ENCODE data around the gene KANSL1L. TPM values are rescaled to one million over a fixed set of nuclear protein-coding genes. Genes with fewer than 3 reads are reported as not detected.
A peak's percentile ranks its signal among the peaks of the same experiment; 100 is the strongest.

Gene KANSL1L
- total RNA-seq, 4 donors from 2014 or later: 25.1 to 41.5 (median 30.0) TPM

DNA sequence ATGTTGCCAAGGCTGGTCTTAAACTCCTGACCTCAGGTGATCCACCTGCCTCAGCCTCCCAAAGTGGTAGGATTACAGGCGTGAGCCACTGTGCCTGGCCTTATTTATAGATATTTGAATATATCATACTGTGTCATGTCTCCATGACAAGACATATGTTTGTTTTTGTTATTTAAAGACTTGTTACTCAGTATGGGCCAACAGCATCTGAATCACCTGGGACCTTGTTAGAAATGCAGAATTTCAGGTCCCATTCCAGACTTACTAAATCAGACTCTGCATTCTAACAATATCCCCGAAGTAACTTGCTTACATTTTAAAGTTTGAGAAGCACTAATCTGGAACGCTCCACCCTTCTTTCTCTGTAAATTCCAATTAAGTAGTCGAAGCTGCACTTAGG lies 135.5 kb downstream of the KANSL1L start:
- no peak for TF ChIP-seq POLR2AphosphoS5 (IDR thresholded peaks at IDR 0.05)
- TF ChIP-seq EP300 (IDR thresholded peaks at IDR 0.05): no peak
- TF ChIP-seq, protein P1, sequence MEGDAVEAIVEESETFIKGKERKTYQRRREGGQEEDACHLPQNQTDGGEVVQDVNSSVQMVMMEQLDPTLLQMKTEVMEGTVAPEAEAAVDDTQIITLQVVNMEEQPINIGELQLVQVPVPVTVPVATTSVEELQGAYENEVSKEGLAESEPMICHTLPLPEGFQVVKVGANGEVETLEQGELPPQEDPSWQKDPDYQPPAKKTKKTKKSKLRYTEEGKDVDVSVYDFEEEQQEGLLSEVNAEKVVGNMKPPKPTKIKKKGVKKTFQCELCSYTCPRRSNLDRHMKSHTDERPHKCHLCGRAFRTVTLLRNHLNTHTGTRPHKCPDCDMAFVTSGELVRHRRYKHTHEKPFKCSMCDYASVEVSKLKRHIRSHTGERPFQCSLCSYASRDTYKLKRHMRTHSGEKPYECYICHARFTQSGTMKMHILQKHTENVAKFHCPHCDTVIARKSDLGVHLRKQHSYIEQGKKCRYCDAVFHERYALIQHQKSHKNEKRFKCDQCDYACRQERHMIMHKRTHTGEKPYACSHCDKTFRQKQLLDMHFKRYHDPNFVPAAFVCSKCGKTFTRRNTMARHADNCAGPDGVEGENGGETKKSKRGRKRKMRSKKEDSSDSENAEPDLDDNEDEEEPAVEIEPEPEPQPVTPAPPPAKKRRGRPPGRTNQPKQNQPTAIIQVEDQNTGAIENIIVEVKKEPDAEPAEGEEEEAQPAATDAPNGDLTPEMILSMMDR (IDR thresholded peaks at IDR 0.05): no peak
- no peak for TF ChIP-seq POLR2A (IDR thresholded peaks at IDR 0.05; ENCODE audit: low read depth)
- Histone ChIP-seq H3K4me3 (no peak overlapping the region), H3K27ac (replicated peaks in 1 of 4) (no peak overlapping the region), H3K9me3 (no peaks in the 10 kb centered on the region), H3K4me1 (no peaks in the 10 kb centered on the region), H3K27me3 (no peaks in the 10 kb centered on the region), H3K36me3 (peaks cover 0 to 6% (median 0%) of the 10 kb centered on the region in 4 donors)
- no peak for DNase-seq (ENCODE audit: extremely low spot score)
- intact Hi-C loops (cut with DNase I): no loop called here
- WGBS: 97% methylated on average over 4 of the region's 4 CpGs

DNA sequence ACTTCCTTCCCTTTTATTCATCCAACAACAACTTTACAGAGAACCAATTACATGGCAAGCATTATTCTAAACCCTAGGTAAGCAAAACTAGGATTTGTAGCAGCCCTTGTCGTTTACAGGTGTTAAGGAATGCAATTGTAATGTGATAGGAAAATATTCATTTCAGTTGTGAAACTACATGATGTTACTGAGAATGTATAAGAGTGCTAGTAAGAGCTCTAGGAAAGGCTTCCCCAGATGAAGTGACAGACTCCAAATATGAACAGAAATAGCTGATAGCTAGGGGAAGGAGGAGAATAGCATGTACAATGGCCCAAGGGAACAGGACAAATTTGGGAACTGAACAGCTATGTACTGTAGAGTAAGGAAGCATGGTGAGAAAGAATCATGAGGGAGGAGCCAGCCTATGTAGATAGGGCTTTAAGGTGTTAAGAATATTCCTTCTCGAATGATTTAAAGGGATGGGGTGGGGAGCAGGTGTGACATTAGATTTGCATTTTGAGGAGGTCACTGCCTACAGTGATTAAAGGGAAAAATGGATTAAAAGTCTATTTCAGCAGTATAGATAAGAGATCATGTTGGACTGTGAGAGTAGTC lies 137.0 kb downstream of the KANSL1L start:
- 70% methylated on average over 2 of the region's 2 CpGs for WGBS
- H3K27me3 ChIP-seq: no peaks in the 10 kb centered on the region
- peaks cover 0 to 7% (median 0%) of the 10 kb centered on the region in 4 donors for H3K36me3 ChIP-seq
- no peak overlapping the region for H3K4me3 ChIP-seq
- intact Hi-C loops (cut with DNase I): no loop called here
- no peaks in the 10 kb centered on the region for H3K4me1 ChIP-seq
- H3K27ac ChIP-seq (replicated peaks in 1 of 4): no peak overlapping the region
- peak in 1 of 2 donors; percentile 10 for TF ChIP-seq POLR2AphosphoS5 (IDR thresholded peaks at IDR 0.05)
- TF ChIP-seq, protein P1 (IDR thresholded peaks at IDR 0.05): no peak
- no peak for DNase-seq (ENCODE audit: extremely low spot score)
- H3K9me3 ChIP-seq: no peaks in the 10 kb centered on the region

DNA sequence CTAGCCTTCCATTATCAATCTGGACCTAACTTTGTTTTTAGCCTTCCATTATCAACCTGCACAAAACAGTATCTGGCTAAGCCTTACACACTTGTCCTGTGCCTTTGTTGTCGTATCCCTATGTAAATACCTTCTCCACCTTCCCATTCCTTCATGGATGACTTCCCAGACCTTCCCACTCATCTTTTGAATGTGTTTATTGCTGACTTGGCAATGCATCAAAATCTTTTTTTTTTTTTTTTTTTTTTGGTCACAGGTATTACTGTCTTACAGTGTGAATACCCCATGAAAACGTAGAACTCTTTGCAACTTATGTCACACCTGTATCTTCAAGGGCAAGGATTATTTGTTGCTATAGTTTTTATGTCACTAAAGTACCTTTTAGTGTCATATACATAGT lies 143.0 kb downstream of the KANSL1L start:
- H3K9me3 ChIP-seq: no peaks in the 10 kb centered on the region
- no peak overlapping the region for H3K4me3 ChIP-seq
- peaks cover 0 to 4% (median 0%) of the 10 kb centered on the region in 4 donors for H3K4me1 ChIP-seq
- DNase-seq (ENCODE audit: extremely low spot score): no peak
- TF ChIP-seq, protein P1 (IDR thresholded peaks at IDR 0.05): no peak
- TF ChIP-seq POLR2AphosphoS5 (IDR thresholded peaks at IDR 0.05) (no peak), POLR2A (IDR thresholded peaks at IDR 0.05; ENCODE audit: low read depth) (no peak), EP300 (IDR thresholded peaks at IDR 0.05) (no peak)
- intact Hi-C loops (cut with DNase I): no loop called here
- no peak overlapping the region for H3K27ac ChIP-seq (replicated peaks in 1 of 4)
- H3K27me3 ChIP-seq: no peaks in the 10 kb centered on the region
- WGBS: 71% methylated on average over 2 of the region's 2 CpGs
- peaks cover 3 to 54% (median 25%) of the 10 kb centered on the region in 4 donors for H3K36me3 ChIP-seq

DNA sequence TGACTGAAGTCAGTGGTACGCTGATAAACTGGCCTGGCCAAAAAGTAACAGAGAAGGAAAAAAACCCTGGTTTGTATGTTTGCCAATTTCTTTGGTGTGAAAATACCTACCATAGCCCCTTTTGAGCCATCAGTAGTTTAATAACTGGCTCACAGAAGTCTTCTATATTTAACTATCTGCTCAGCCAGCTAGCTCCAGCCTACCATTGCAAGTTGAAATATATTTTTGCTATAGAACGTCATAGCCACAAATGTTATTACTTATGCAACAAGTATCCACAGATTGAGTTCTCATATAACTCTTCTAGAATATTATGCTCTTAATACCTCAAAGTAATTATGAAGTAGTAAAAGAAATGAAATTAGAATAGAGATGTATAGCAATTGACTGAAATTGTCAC lies 143.6 kb downstream of the KANSL1L start:
- DNase-seq (ENCODE audit: extremely low spot score): no peak
- no peaks in the 10 kb centered on the region for H3K9me3 ChIP-seq
- TF ChIP-seq POLR2AphosphoS5 (IDR thresholded peaks at IDR 0.05): no peak
- TF ChIP-seq POLR2A (IDR thresholded peaks at IDR 0.05; ENCODE audit: low read depth): no peak
- no peak for TF ChIP-seq EP300 (IDR thresholded peaks at IDR 0.05)
- TF ChIP-seq, protein P1 (IDR thresholded peaks at IDR 0.05): no peak
- H3K4me1 ChIP-seq: peaks cover 0 to 10% (median 1%) of the 10 kb centered on the region in 4 donors
- no peak overlapping the region for H3K27ac ChIP-seq (replicated peaks in 1 of 4)
- no peaks in the 10 kb centered on the region for H3K27me3 ChIP-seq
- intact Hi-C loops (cut with DNase I): no loop called here
- WGBS: 93% methylated on average over 2 of the region's 2 CpGs
- H3K36me3 ChIP-seq: peaks cover 4 to 60% (median 26%) of the 10 kb centered on the region in 4 donors
- H3K4me3 ChIP-seq: no peak overlapping the region

DNA sequence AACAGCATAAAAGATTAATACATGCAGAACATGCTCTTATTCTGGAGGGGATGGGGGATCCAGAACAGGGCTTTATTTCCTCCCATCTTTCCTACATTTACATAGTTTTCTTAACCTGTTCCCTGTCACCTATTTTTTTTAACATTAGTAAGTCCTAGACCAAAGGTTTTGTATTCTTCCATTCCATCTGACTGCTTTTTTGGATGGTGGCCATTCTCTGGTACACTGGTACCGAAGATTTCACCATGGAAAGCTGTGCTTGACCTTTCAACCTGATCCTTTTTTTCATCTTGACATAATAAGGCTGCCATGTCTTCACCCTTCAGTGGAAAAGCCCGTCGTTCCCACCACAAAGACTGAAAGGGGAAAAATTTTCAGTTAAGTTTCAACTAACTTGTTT lies 148.4 kb downstream of the KANSL1L start:
- Histone ChIP-seq H3K4me1 (peaks cover 0 to 12% (median 2%) of the 10 kb centered on the region in 4 donors), H3K27me3 (no peaks in the 10 kb centered on the region), H3K9me3 (no peaks in the 10 kb centered on the region), H3K27ac (replicated peaks in 1 of 4) (no peak overlapping the region), H3K36me3 (peaks cover 17 to 91% (median 57%) of the 10 kb centered on the region in 4 donors), H3K4me3 (no peak overlapping the region)
- TF ChIP-seq POLR2A (IDR thresholded peaks at IDR 0.05; ENCODE audit: low read depth) (no peak), EP300 (IDR thresholded peaks at IDR 0.05) (no peak), POLR2AphosphoS5 (IDR thresholded peaks at IDR 0.05) (no peak)
- TF ChIP-seq, protein P1 (IDR thresholded peaks at IDR 0.05): no peak
- 57% methylated on average over 3 of the region's 3 CpGs for WGBS
- intact Hi-C loops (cut with DNase I): no loop called here
- no peak for DNase-seq (ENCODE audit: extremely low spot score)
